Regular cardiac myocyte (primary cell): ENCODE measurements around the gene SDC4. TPM values are rescaled to one million over a fixed set of nuclear protein-coding genes. Genes with fewer than 3 reads are reported as not detected.

Source experiments
- total RNA-seq: library from RNA; depleted of rRNA; stranded (reverse); fragments of >200 nt; gene quantifications from 2 replicates; pipeline ENCODE4 v1.2.3, GENCODE V29; 2014

Gene SDC4, protein sequence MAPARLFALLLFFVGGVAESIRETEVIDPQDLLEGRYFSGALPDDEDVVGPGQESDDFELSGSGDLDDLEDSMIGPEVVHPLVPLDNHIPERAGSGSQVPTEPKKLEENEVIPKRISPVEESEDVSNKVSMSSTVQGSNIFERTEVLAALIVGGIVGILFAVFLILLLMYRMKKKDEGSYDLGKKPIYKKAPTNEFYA
- total RNA-seq: 102 and 106 TPM in 2 replicates

DNA sequence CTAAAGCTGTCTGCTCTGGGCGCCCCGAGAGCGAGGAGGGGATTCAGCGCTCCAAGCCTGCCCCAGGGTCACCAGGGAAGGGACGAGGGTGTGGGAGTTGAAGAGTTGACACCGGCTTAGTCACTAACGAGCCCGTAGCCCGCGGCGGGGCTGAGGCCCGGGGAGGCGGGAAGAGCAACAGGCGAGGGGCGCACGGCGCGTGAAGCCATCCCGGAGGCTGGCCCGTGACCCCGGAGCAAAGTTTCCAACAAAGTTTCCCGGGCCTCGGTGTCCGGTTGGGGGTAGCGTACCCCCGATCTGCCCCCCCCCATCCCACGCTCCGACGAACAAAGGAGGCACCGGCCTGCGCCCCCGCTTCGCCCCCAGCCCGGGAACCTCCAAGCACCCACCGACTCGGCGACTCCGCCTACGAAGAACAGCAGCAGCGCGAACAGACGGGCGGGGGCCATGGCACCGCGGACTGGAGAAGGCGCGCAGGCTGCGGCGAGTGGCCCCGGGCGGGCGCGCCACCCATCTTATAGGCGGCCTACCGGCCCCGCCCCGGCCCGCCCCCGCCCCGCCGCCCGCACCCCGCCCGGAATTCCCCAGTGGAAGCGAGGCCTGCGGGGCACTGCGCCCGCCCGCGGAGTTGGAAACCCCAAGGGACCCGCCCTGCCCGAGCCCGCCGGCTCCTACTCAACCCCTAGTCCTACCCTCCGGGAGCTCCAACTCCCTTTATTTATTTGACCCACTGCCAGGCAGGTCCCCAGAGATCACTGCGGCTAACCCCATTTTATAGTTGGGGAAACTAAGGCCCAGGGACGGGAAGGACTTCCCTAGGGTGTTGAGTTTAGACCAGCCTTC is at the start of gene SDC4:
SDC4 (minus strand) TSS at position 489 of the 843 bp plus-strand sequence; CDS start at position 449, 40 bp downstream.

DNA sequence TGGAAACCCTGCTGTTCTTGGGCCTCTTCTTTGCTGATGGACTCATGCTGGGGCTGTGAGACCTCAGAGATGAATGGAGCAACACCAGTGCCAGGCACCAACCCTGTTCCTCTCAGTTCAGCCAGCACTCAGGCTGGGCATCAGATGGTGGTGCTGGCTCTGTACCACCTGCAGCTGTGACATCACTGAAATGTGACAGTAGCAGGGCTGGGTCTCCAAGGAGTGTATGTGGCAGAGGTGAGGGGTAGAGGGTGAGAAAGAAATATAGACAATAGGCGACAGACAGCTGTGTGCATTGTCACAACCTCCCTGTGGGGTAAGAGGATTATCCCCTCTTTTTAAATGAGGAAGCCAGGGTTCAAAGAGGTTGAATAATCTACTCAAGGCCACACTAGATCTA is 30.0 kb upstream of the SDC4 start, which contains the start of gene TP53TG5:
TP53TG5 (minus strand) TSS at position 135 of the 400 bp plus-strand sequence; CDS start at position 46, 89 bp downstream.

DNA sequence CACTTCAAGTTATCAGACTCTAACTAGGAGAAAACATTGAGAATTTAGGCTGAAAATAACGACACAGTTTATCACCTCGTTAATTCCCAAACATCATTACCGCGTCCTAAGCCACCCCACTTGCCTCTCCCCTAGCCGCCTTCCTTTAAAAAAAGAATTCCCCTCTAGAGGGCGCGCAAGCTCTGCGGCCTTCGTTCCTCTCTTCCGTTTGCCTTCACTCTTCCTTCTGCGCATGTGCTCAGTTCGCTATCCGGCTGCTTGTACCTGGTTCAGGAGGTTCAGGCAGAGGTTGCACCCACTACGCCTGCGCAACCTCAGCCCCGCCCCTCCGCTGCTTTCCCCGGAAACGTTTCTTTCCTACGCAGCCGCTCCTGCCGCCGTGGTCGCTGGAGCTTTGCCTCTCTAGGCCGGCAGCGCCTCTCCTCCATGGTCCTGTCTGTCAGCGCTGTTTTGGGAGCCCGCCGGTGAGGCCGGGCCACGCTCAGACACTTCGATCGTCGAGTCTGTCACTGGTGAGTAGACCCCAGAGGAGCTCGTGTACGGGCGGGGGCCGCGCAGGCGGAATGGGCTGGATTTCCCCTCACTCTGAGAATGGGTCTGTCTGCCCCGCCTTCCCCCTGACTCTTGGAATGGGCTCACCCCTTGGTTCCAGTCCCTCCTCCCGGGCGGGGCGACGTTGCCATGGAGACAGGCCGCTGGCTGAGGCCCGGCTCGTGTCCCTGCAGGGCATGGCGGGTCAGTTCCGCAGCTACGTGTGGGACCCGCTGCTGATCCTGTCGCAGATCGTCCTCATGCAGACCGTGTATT is 14.8 kb upstream of the SDC4 start, which contains the start of gene SYS1:
SYS1 (plus strand) TSS at position 353 of the 807 bp plus-strand sequence; CDS start at position 729, 376 bp downstream.

DNA sequence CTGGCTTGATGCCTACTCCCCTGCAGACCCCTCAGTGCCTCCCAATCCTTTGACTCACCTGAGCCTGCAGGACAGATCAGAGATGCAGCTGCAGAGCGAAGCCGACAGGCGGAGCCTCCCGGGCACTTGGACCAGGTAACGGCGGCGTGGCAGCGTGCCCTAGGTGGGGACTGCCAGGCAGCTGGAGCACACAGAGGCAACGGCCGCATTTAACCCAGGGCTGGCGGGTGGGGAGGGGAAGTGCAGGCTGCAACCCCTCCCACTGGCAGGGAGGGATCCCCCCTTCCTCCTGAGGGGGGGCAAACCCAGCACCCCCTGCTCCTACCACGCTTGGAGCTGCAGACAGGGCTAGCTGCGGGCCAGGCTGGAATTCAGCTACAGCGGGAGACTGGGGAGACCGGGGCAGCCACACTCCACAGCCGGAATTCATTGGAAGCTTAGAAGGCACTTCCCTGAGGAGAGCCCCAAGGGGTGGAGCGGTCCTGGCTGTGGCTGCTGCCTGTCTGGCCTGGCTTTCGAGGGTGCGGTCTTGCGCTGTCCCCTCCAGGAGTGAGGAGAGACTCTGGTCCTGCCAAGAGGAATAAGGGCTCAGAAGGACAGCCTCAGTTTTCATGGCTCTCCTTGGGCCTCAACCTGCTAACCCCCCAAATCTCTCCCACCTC is 40.0 kb downstream of the SDC4 start, which contains the start of gene MATN4:
MATN4 (minus strand) TSS at position 183 of the 662 bp plus-strand sequence. CDS start 2,717 bp downstream, outside the sequence.

DNA sequence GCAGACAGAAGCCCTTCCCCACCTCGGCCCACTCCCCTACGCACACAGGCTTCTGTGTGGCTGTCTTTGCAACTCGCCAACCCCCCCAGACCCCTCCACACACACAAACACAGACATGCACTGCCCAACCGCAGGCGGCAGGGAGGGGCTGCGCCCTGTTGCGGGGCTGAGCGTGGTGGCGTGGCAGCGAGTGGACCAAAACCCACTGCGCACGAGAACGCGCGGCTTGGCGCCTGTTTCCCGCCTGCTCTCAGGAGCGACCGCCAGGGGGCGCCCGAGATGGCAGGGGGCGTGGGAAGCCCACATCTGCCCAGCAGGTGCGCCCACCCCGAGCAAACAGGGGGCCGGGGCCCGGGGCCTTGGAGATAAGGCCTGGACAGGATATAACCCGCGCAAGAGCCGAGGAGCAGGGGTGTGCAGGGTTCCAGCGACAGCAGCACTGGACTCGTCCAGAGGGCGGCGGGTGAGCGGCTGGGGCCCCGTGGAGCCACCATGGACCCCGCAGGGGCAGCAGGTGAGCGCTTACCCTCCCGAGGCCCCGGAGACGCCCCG is 41.7 kb downstream of the SDC4 start, which contains the start of gene RBPJL:
RBPJL (plus strand) TSS at position 410 of the 552 bp plus-strand sequence; CDS start at position 493, 83 bp downstream.

Other genes starting within 250 kb of the SDC4 start
- gene KCNS1, start 247.3 kb downstream of the SDC4 start, total RNA-seq: 0.58 and 2.0 TPM in 2 replicates
- gene WFDC5, start 233.2 kb downstream of the SDC4 start, total RNA-seq: not detected in 2 replicates
- gene WFDC12, start 224.0 kb downstream of the SDC4 start, total RNA-seq: 0.28 TPM in 1 of 2 replicates, not detected in the other
- not detected in 2 replicates for gene PI3, start 173.5 kb downstream of the SDC4 start, total RNA-seq
- not detected in 2 replicates for gene SEMG1, start 141.4 kb downstream of the SDC4 start, total RNA-seq
- not detected in 2 replicates for gene SEMG2, start 127.1 kb downstream of the SDC4 start, total RNA-seq
- 0.58 TPM in 1 of 2 replicates, not detected in the other for gene SLPI, start 93.9 kb downstream of the SDC4 start, total RNA-seq
- not detected in 2 replicates for gene RBPJL, start 41.6 kb downstream of the SDC4 start, total RNA-seq
- 0.19 TPM in 1 of 2 replicates, not detected in the other for gene MATN4, start 40.1 kb downstream of the SDC4 start, total RNA-seq
- gene SYS1, start 14.7 kb upstream of the SDC4 start, total RNA-seq: 26.8 and 29.9 TPM in 2 replicates
- gene TP53TG5, start 29.9 kb upstream of the SDC4 start, total RNA-seq: under 0.01 TPM in 1 of 2 replicates, not detected in the other
- gene DBNDD2, start 59.9 kb upstream of the SDC4 start, total RNA-seq: 1.4 and 3.5 TPM in 2 replicates
- 11.9 and 24.0 TPM in 2 replicates for gene PIGT, start 67.7 kb upstream of the SDC4 start, total RNA-seq
- not detected in 2 replicates for gene WFDC2, start 121.3 kb upstream of the SDC4 start, total RNA-seq
- gene SPINT3, start 167.2 kb upstream of the SDC4 start, total RNA-seq: not detected in 2 replicates
- gene WFDC6, start 191.1 kb upstream of the SDC4 start, total RNA-seq: not detected in 2 replicates
- not detected in 2 replicates for gene EPPIN, start 199.0 kb upstream of the SDC4 start, total RNA-seq
- not detected in 2 replicates for gene WFDC8, start 230.9 kb upstream of the SDC4 start, total RNA-seq